Activated naive CD4-positive, alpha-beta T cell treated with anti-CD3 and anti-CD28 coated beads, Interleukin-2, amount 50 U/mL, for 72 hours (primary cell): ENCODE measurements around the gene AP2B1. TPM values are rescaled to one million over a fixed set of nuclear protein-coding genes. Genes with fewer than 3 reads are reported as not detected.
"Not testable (repeated sequence)": the region's sequence is repeated elsewhere in the genome, so short reads cannot be mapped to it uniquely, and the experiment has no call there.

Experiments used
- ATAC-seq, 2 donors: fragments of 150-1000 bp; cut with Tn5 transposase; 2 replicates each; pipeline ENCODE4 v1.10.0; 2021; ENCODE audit warnings: mild to moderate bottlenecking in 2 of 2, moderate library complexity in 2 of 2
- DNase-seq, 2 donors: peaks; one replicate each; pipeline ENCODE4 v3.0.0; 2021 to 2022; ENCODE audit warnings: low spot score in 2 of 2
- H3K27ac Mint-ChIP-seq, 2 donors: one replicate each; pipeline ENCODE4 v1.8.0; 2022; ENCODE audit warnings: mild to moderate bottlenecking in 2 of 2, mixed read lengths in 2 of 2
- H3K36me3 Mint-ChIP-seq, 2 donors: one replicate each; pipeline ENCODE4 v1.8.0; 2022; ENCODE audit warnings: mixed read lengths in 2 of 2
- H3K9me3 Mint-ChIP-seq, 2 donors: one replicate each; pipeline ENCODE4 v1.8.0; 2022; ENCODE audit warnings: mixed read lengths in 2 of 2
- total RNA-seq, 2 donors: library from RNA; stranded (reverse); gene quantifications; one replicate each; pipeline ENCODE4 v1.2.3, GENCODE V29; 2022

Gene AP2B1
- total RNA-seq, 2 donors from 2014 or later, result 185 to 202 TPM

GRCh38 chr17:35560703-35561102 lies 26.4 kb upstream of the AP2B1 start, which contains the start of gene SLFN14:
SLFN14 (minus strand) TSS chr17:35560819; CDS start chr17:35558062, 2,757 bp downstream.
- no peaks in the 10 kb centered on the region for H3K9me3 Mint-ChIP-seq
- no peak within 1 kb of the TSS for H3K27ac Mint-ChIP-seq
- ATAC-seq, result peak in 1 of 2 donors; percentile 53
- DNase-seq, result no peak
- no peaks in the 10 kb centered on the region for H3K36me3 Mint-ChIP-seq

DNA sequence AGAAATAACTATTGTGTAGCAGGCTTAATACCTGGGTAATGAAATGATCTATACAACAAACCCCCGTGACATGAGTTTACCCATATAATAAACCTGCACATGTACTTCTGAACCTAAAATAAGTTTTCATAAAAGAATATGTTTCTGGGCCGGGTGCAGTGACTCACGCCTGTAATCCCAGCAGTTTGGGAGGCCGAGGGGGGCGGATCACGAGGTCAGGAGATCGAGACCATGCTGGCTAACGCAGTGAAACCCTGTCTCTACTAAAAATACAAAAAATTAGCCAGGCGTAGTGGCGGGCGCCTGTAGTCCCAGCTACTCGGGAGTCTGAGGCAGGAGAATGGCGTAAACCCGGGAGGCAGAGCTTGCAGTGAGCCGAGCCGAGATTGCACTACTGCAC lies 23.9 kb upstream of the AP2B1 start:
- H3K9me3 Mint-ChIP-seq, H3K27ac Mint-ChIP-seq, H3K36me3 Mint-ChIP-seq, DNase-seq, ATAC-seq: not testable (repeated sequence)

DNA sequence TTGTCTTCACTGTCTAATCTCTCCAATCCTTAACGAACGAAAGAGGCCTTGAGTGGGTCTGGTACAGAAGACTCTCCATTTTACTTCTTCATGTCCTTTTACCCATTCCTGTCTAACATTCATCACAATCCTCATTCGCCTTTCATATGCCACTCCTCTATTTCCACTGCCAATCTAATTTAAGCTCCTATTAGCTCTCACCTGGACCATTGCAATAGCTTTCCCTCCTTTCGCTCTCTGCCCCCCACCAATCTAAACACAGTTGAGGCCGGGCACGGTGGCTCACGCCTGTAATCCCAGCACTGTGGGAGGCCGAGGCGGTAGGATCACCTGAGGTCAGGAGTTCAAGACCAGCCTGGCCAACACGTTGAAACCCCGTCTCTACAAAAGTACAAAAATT lies 20.2 kb upstream of the AP2B1 start:
- Mint-ChIP-seq H3K27ac (peak overlapping the region in 1 of 2 donors; percentile 26), H3K9me3 (no peaks in the 10 kb centered on the region), H3K36me3 (peaks cover 12 to 22% of the 10 kb centered on the region in 2 donors)
- DNase-seq, result no peak
- ATAC-seq, result no peak

DNA sequence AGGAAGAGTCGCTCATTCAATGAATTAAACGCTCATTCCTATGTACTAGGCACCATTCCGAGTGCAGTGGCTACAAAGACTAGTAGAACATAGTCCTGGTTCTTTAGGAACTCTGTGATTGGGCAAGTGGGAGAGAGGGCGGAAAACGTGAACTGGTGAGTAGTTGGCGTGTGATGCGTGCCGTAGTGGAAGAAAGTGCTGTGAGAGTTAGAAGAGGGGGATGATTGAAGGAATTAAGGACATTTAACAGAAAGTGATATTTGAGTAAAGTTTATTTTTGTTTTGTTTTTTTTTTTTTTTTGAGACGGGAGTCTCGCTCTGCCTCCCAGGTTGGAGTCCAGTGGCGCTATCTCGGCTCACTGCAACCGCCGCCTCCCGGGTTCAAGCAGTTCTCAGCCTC lies 18.6 kb upstream of the AP2B1 start:
- Mint-ChIP-seq H3K36me3 (peaks cover 12 to 27% of the 10 kb centered on the region in 2 donors), H3K9me3 (no peaks in the 10 kb centered on the region)

DNA sequence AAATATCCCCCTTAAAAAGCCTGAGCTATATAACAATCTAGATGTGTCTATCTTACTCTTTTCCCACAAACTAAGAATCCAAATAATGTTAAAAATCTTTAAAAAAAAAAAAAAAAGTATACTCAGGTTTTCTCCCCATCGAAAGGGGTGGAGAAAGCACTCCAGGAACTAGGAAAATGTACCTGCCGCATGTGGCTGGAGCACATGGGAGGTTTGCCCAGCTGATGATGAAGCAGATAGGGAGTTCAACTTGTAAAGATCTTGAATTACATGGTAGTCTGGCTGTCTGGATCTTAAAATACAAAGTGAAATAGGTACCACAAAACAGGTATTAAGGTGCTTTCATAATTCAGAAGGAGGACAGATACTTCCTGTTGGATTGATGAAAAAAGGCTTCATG lies 17.7 kb upstream of the AP2B1 start:
- H3K9me3 Mint-ChIP-seq, result no peaks in the 10 kb centered on the region
- no peak for ATAC-seq
- H3K27ac Mint-ChIP-seq, result peak overlapping the region; percentile 15 to 91
- no peak for DNase-seq
- H3K36me3 Mint-ChIP-seq, result peaks cover 12 to 27% of the 10 kb centered on the region in 2 donors

More for the DNA sequence above, 18.6 kb upstream of the AP2B1 start:
- DNase-seq, result peak in 1 of 2 donors; percentile 33
- ATAC-seq, result peak; percentile 43 to 55
- peak overlapping the region; percentile 72 to 95 for H3K27ac Mint-ChIP-seq

GRCh38 chr17:35575759-35576158 lies 11.4 kb upstream of the AP2B1 start:
- ATAC-seq, result no peak
- H3K9me3 Mint-ChIP-seq, result no peaks in the 10 kb centered on the region
- no peak for DNase-seq
- peaks cover 14 to 19% of the 10 kb centered on the region in 2 donors for H3K36me3 Mint-ChIP-seq
- no peak overlapping the region for H3K27ac Mint-ChIP-seq

GRCh38 chr17:35577830-35578196 lies 9.3 kb upstream of the AP2B1 start:
- peak in 1 of 2 donors; percentile 23 for ATAC-seq
- no peak for DNase-seq
- Mint-ChIP-seq H3K9me3 (no peaks in the 10 kb centered on the region), H3K36me3 (peaks cover 12 to 14% of the 10 kb centered on the region in 2 donors), H3K27ac (peak overlapping the region; percentile 99 to 100)

DNA sequence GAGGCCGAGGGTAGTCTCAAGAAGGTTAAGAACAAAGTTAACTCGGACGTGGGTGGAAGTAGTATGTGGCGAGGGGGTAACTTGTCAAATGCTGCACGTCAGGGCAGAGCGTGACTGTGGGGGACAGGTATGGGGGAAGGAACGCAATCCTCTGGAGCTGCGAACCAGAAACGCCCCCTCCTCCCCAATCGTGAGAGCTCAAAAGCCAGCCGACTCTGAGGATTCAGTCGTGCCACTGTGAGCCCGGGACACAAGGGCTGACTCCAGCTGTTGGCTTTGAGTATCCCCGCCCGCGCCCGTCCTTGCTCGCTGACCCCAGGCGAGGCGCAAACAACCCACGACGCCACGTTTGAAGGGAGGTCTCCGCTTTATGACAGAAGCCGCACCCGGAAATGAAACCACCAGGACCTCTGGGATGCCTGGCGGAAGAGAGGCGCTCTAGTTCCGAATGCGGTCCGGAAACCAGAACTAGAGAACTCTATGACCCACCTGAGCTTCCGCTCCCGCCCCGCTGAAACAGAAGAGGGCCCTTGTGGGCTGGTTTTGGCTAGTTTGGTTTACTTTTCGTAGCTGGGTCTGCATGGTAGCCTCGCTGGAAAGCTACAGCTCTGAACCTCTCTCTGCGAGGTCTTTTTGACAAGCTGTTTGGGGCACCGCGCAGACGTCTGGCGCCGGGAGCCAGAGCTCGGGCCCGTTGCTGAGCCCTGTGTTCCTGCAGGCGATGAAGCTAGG lies 8.8 kb upstream of the AP2B1 start, which contains the start of gene PEX12:
Gene PEX12 (minus strand): TSS at position 375 of the 732 bp plus-strand sequence. CDS start 550 bp downstream, outside the sequence.
- peak; percentile 95 for ATAC-seq
- Mint-ChIP-seq H3K27ac (peak within 1 kb of the TSS; percentile 99 to 100), H3K36me3 (peaks cover 12 to 14% of the 10 kb centered on the region in 2 donors), H3K9me3 (no peaks in the 10 kb centered on the region)
- peak; percentile 71 to 86 for DNase-seq

DNA sequence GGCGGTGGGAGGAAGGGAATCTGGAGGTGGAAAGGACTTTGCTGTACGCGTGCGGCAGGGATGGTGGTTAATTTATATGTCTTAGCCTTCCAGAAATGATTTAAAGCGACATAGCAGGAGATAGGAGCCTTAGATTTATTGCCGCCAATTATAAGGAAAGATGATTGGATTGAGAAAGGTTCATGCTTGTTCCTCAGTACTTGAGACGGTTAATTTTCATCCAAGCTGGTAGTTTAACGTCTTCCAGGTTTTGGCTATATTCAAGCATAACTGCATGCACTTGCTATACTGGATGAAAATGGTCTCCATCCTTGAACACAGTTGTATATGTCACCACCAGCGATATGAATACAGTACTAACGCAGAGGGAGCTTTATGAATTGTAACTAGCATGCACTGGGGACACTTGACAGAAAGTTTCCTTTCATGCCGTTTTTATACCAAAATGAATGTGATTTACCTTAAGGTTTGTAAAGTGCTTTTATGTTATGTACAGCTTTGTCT lies 8.1 kb upstream of the AP2B1 start:
- Mint-ChIP-seq H3K27ac (peak overlapping the region; percentile 99 to 100), H3K9me3 (no peaks in the 10 kb centered on the region), H3K36me3 (peaks cover 12 to 14% of the 10 kb centered on the region in 2 donors)
- ATAC-seq (peak; percentile 42 to 57), DNase-seq (no peak)

DNA sequence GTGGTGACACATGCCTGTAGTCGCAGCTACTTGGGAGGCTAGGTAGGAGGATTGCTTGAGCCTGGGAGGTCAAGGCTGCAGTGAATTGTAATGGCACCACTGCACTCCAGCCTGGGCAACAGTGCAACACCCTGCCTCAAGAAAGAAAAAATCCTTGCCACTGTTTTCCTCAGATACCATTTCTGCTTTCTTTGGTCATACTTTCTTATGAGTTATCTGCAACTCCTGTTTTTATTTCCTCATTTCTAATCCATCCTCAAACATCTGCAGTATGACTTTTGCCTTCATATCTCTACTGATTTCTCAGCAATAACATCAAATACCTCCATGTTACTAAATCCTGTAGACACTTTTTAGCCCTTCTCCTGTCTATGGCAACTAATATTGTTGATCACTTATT lies 3.1 kb upstream of the AP2B1 start:
- Mint-ChIP-seq H3K27ac (no peak overlapping the region), H3K9me3 (no peaks in the 10 kb centered on the region)
- ATAC-seq, result no peak

GRCh38 chr17:35586569-35587073 lies 501 bp upstream of the AP2B1 start:
- H3K9me3 Mint-ChIP-seq, result no peaks in the 10 kb centered on the region
- no peak for DNase-seq
- peak; percentile 12 to 19 for ATAC-seq
- peak overlapping the region; percentile 99 for H3K27ac Mint-ChIP-seq
- peaks cover 9 to 13% of the 10 kb centered on the region in 2 donors for H3K36me3 Mint-ChIP-seq

More for the DNA sequence above, 3.1 kb upstream of the AP2B1 start:
- no peak for DNase-seq
- H3K36me3 Mint-ChIP-seq, result peaks cover 9 to 14% of the 10 kb centered on the region in 2 donors

DNA sequence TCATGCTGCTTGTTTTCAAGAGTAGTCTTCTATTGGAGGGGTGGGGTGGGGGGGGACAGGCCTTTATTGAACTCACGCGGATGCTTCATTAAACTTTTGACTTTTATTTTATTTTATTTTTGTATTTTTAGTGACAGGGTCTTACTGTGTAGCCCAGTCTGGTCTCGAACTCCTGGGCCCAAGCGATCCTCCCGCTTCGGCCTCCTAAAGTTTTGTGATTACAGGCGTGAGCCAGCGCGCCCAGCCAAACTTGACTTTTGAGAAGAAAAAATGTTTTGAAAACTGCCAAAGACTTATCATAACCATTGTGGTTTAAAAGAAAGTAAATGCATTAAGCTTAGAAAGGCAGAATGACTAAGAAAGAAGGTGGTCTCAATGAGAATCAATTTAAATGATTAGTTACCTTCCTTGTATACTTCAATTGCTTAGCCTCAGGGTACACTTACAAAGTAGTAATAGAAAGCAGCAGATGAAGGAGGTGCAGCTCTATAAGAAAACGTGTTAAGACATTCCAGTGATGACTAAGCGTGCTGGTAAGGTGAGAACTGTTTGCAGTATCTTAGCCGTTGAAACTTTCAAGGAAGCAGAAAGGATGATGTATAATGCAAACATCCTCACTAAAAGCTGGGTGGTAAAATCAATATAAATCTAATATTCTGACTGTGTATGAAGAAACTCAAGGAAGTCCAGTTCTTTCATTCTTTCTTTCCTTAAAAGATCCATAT lies 1.2 kb downstream of the AP2B1 start:
- DNase-seq (no peak), ATAC-seq (peak; percentile 57 to 61)
- H3K27ac Mint-ChIP-seq, result peak overlapping the region; percentile 99
- peaks cover 11 to 13% of the 10 kb centered on the region in 2 donors for H3K36me3 Mint-ChIP-seq
- no peaks in the 10 kb centered on the region for H3K9me3 Mint-ChIP-seq

DNA sequence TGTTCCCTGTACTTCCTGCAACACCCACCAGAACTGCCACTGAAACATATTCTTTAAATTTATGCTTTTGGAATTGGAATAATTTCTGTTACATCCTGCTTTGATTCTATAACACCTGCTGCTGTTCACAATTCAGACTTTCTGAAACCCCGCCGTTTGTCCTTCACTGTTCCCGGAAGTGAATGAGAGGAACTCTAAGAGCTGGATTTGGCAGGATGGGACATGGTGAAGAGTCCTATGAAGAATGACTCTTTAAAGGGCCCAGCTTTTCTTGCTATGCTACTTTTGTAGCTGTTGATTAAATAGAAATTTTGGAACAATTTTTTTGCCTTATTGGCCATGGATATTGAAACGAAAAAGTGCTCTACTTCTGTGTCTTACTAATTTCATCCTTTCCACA lies 8.9 kb downstream of the AP2B1 start:
- Mint-ChIP-seq H3K36me3 (peaks cover 12 to 31% of the 10 kb centered on the region in 2 donors), H3K27ac (no peak overlapping the region), H3K9me3 (no peaks in the 10 kb centered on the region)
- no peak for ATAC-seq
- no peak for DNase-seq

GRCh38 chr17:35596530-35597233 lies 9.6 kb downstream of the AP2B1 start:
- DNase-seq, result no peak
- no peak for ATAC-seq
- H3K9me3 Mint-ChIP-seq, result no peaks in the 10 kb centered on the region
- peaks cover 12 to 31% of the 10 kb centered on the region in 2 donors for H3K36me3 Mint-ChIP-seq
- H3K27ac Mint-ChIP-seq, result no peak overlapping the region

DNA sequence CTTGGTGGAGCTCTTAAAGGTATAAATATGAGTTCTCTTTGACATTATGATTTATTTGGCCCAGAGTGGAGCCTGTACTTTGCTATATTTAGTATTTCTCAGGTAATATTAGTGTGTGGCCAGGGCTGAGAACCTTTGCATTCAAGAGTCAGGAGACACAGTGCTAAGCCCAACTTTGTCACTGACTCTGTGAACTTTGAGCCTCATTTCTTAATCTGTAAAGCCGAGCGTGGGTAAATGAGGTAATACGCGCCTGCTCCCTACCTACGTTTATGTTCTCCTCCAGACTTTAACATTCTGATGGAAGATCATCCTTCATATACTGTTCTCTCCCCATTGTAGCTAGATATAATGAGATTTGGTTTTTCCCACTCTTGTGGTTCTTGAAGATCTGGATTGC lies 10.5 kb downstream of the AP2B1 start:
- Mint-ChIP-seq H3K9me3 (no peaks in the 10 kb centered on the region), H3K27ac (no peak overlapping the region), H3K36me3 (peaks cover 12 to 31% of the 10 kb centered on the region in 2 donors)
- ATAC-seq (no peak), DNase-seq (no peak)

- Mint-ChIP-seq H3K36me3 (peaks cover 6 to 7% of the 10 kb centered on the region in 2 donors), H3K27ac (no peak overlapping the region), H3K9me3 (no peaks in the 10 kb centered on the region)
- DNase-seq (no peak), ATAC-seq (no peak)
Measured at GRCh38 chr17:35603674-35604073, 16.6 kb downstream of the AP2B1 start.
